Spleen (tissue), 7 donors: Measurements from ENCODE around the gene NCOA6.

Source experiments
- CTCF ChIP-seq, 11 experiments: fragments of 200-600 bp in 7 of 11; fragments of 450-650 bp in 4 of 11; sonication (generic) in 4 of 11; IDR thresholded peaks in 8 of 11; conservative IDR thresholded peaks in 3 of 11; 1 replicate in 7 of 11; 2 replicates in 4 of 11; pipeline versions ENCODE4 v1.4.0 to v1.8.0; 2016 to 2021; ENCODE audit warnings: antibody characterized with exemption in 11 of 11, inconsistent platforms in 4 of 11, mild to moderate bottlenecking in 1 of 11
- POLR2A ChIP-seq, 3 donors: fragments of 450-650 bp; IDR thresholded peaks; one replicate each; pipeline ENCODE4 v1.5.1; 2017; ENCODE audit warnings: antibody characterized with exemption in 3 of 3, mild to moderate bottlenecking in 1 of 3
- POLR2AphosphoS5 ChIP-seq, 3 donors: sonication (generic); formaldehyde crosslinking; IDR thresholded peaks; one replicate each; pipeline ENCODE4 v1.5.1; 2017; ENCODE audit warnings: antibody characterized with exemption in 3 of 3
- donor health status: DM: no; HTN: no; CAD: no; lungs with moderate emphysema.
- donor health status: DM: no; HTN: no; CAD: no.
- donor health status: DM: no; HTN: no; CAD: no.

GRCh38 chr20:34717230-34718095 lies 108.0 kb downstream of the NCOA6 start:
- TF ChIP-seq CTCF (IDR thresholded peaks at IDR 0.05 in 8 of 11, conservative IDR thresholded peaks at IDR 0.05 in 3 of 11) (no peak), POLR2A (IDR thresholded peaks at IDR 0.05) (no peak), POLR2AphosphoS5 (IDR thresholded peaks at IDR 0.05) (no peak)
